ENCODE measurements around the gene GALNT10.

The GALNT10 gene

GRCh38 chr5:154271466-154271865, 80.9 kb downstream of the GALNT10 start:
- Histone ChIP-seq H3K9me3 (replicated peaks in 1 of 11) (no peaks in the 10 kb centered on the region), H3K4me2 (peak overlapping the region in 7 of 11 experiments; percentile 0 to 40 (median 34); a peak in 12 of 22 replicates), H3K27me3 (no peaks in the 10 kb centered on the region), H3K4me1 (peaks cover 21 to 33% (median 23%) of the 10 kb centered on the region in 10 experiments), H3K4me3 (no peak overlapping the region), H3K9ac (no peak overlapping the region), H4K20me1 (peaks cover 0 to 4% (median 0%) of the 10 kb centered on the region in 11 experiments; a peak in 1 of 22 replicates), H3K36me3 (no peaks in the 10 kb centered on the region), H3K27ac (no peak overlapping the region)
- TF ChIP-seq Cebpa-rat (IDR thresholded peaks at IDR 0.05), result no peak

DNA sequence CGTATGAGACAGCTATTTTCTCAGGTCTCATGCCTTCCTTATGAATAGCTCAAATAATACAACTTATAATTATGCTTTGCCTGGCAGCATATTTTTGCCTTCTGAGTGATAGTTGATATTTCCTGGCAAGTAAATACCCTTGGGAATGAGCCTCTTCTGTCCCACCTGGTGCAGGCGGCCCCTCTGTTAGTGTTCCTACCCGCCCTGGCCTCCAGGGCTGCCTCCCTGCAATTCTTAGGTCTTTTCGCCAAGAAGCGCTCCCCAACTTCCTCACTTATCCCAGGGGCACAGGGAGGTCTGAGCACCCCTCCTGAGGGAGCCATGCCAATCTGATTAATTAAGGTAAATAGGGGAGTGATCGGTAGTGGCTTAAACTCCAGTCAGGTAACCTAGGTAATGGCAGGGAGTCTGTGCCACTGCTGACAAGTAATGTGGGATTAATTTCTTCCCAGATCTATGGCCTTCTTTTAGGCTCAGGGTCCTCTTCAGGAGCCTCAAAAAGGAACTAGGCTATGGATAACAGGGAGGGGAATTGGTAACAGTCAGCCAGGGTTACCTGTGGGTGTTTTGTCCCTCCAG, 81.5 kb downstream of the GALNT10 start:
- H4K20me1 ChIP-seq, result peaks cover 0 to 4% (median 0%) of the 10 kb centered on the region in 11 experiments; a peak in 1 of 22 replicates
- H3K27me3 ChIP-seq, result no peaks in the 10 kb centered on the region
- H3K27ac ChIP-seq, result no peak overlapping the region
- no peak overlapping the region for H3K9ac ChIP-seq
- H3K4me3 ChIP-seq, result no peak overlapping the region
- no peaks in the 10 kb centered on the region for H3K9me3 ChIP-seq (replicated peaks in 1 of 11)
- peaks cover 21 to 33% (median 23%) of the 10 kb centered on the region in 10 experiments for H3K4me1 ChIP-seq
- no peak for TF ChIP-seq Cebpa-rat (IDR thresholded peaks at IDR 0.05)
- no peaks in the 10 kb centered on the region for H3K36me3 ChIP-seq
- H3K4me2 ChIP-seq, result peak overlapping the region; percentile 0 to 88 (median 36); a peak in 14 of 22 replicates

DNA sequence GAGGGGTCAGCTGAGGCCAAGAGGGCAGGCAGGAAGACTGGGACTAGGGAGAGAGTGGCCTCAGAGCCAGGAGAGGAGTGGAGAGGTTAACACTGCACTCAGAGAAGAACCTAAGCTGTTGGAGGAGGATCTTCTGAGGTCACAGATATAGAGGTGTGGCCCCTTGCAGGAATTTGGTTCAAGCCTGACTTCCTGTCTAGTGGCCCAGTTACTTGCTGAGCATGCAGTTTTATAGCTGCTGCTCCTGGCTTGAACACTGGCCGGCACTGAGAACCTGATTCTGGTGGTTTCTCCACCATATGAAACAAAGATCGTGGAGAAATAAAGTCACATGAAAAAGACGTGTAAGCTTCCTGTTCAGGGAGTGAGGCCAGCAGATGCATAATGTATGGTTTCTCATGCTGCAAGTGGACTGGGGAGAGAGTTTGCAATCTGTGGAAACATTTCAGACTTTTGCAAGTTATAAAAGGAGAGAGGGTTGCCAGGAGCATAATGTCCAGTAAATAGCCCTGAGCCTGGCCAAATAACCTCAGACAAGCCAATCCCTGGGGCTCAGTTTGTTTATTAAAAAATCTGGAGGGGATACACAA, 82.6 kb downstream of the GALNT10 start:
- H3K4me2 ChIP-seq, result peak overlapping the region in 8 of 11 experiments; percentile 8 to 88 (median 35); a peak in 11 of 22 replicates
- peak overlapping the region in 2 of 11 experiments; percentile 22 to 23; a peak in 1 of 22 replicates for H3K27ac ChIP-seq

DNA sequence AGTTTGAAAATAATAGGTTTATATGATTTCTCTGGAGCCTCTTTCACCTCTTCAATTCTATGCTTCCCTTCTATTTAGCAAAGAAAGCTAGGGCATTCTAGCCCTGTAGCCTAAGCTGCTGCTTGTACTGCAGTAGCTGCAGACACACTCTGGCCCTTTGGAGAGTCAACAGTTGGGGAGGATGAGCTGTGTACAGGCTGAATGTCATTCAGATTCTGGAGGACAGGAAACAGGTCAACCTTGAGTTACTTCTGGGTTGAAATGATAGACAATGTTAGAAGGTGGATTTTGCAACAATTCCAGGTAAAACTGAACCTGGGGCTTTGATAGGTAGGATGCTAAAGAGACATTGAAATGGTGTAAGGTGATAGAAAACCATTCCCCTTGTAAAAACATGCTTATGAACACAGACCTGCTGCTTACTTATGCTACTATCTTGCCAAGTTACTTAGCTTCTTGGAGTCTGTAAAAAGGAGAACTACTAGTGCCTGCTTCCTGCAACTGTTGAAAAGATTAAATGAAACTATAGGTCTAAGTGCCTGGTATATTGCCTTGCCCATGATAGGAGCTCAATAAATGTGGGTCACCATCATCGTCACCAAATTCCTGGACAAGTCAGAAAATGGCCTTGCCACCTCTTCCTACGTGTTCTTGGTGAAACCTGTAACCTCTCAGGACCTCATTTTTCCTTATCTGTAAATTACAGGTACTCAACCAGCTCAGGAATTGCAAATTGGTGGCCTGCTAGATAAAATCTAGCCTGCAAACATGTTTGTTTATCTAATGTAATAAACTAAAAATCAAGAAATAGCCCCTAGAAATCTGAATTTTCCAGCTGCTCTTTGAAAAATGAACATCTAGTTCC, 83.7 kb downstream of the GALNT10 start:
- TF ChIP-seq Cebpa-rat (IDR thresholded peaks at IDR 0.05), result no peak
- H3K4me1 ChIP-seq, result peaks cover 21 to 33% (median 23%) of the 10 kb centered on the region in 10 experiments
- H3K9me3 ChIP-seq (replicated peaks in 1 of 11), result no peaks in the 10 kb centered on the region
- H3K36me3 ChIP-seq, result no peaks in the 10 kb centered on the region
- no peak overlapping the region for H3K27ac ChIP-seq
- H3K27me3 ChIP-seq, result no peaks in the 10 kb centered on the region
- H3K4me3 ChIP-seq, result no peak overlapping the region
- H3K9ac ChIP-seq, result no peak overlapping the region
- 0 out of 22 replicates have a peak, but pooled peaks cover 0 to 5% (median 0%) of the 10 kb centered on the region in 11 experiments for H4K20me1 ChIP-seq
- peak overlapping the region in 3 of 11 experiments; percentile 60 to 88 (median 77); a peak in 5 of 22 replicates for H3K4me2 ChIP-seq

More for the DNA sequence above, 82.6 kb downstream of the GALNT10 start:
- H3K4me1 ChIP-seq, result peaks cover 21 to 33% (median 23%) of the 10 kb centered on the region in 10 experiments
- H4K20me1 ChIP-seq, result 0 out of 22 replicates have a peak, but pooled peaks cover 0 to 5% (median 0%) of the 10 kb centered on the region in 11 experiments
- TF ChIP-seq Cebpa-rat (IDR thresholded peaks at IDR 0.05), result no peak
- H3K27me3 ChIP-seq, result no peaks in the 10 kb centered on the region
- H3K4me3 ChIP-seq, result no peak overlapping the region
- H3K9me3 ChIP-seq (replicated peaks in 1 of 11), result no peaks in the 10 kb centered on the region
- H3K36me3 ChIP-seq, result no peaks in the 10 kb centered on the region
- H3K9ac ChIP-seq, result no peak overlapping the region; a peak in 1 of 22 replicates

DNA sequence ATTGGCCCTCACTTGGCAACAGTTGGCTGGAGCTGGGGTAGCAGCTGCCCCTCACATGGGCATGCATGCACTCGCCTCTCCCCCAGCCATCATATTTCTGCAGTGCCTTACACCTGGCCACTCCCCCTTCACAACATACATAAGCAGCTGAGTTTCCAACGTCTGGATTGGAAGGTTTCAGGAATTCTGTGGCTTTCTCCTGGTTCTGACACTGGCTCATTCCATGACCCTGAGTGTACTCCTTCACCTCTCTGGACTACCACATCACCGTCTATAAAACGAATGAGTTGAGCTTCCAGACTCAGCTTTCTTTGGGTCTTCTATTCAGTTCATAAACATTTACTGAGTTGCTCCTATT, 84.3 kb downstream of the GALNT10 start:
- Histone ChIP-seq H3K9me3 (replicated peaks in 1 of 11) (no peaks in the 10 kb centered on the region), H3K4me2 (peak overlapping the region in 1 of 11 experiments; percentile 77; a peak in 1 of 22 replicates), H4K20me1 (0 out of 22 replicates have a peak, but pooled peaks cover 0 to 5% (median 0%) of the 10 kb centered on the region in 11 experiments), H3K36me3 (no peaks in the 10 kb centered on the region), H3K27ac (no peak overlapping the region), H3K4me3 (no peak overlapping the region), H3K4me1 (peaks cover 21 to 33% (median 23%) of the 10 kb centered on the region in 10 experiments), H3K9ac (no peak overlapping the region), H3K27me3 (no peaks in the 10 kb centered on the region)
- no peak for TF ChIP-seq Cebpa-rat (IDR thresholded peaks at IDR 0.05)

- no peak overlapping the region for H3K9ac ChIP-seq
- no peak overlapping the region for H3K27ac ChIP-seq
- no peaks in the 10 kb centered on the region for H3K36me3 ChIP-seq
- peaks cover 21 to 33% (median 23%) of the 10 kb centered on the region in 10 experiments for H3K4me1 ChIP-seq
- 0 out of 22 replicates have a peak, but pooled peaks cover 0 to 5% (median 0%) of the 10 kb centered on the region in 11 experiments for H4K20me1 ChIP-seq
- no peak overlapping the region for H3K4me3 ChIP-seq
- no peaks in the 10 kb centered on the region for H3K27me3 ChIP-seq
- TF ChIP-seq Cebpa-rat (IDR thresholded peaks at IDR 0.05), result no peak
- no peak overlapping the region for H3K4me2 ChIP-seq
- H3K9me3 ChIP-seq (replicated peaks in 1 of 11), result no peaks in the 10 kb centered on the region
These were observed 85.0 kb downstream of the GALNT10 start for GRCh38 chr5:154275566-154275965.

- no peak overlapping the region for H3K9ac ChIP-seq
- no peaks in the 10 kb centered on the region for H3K36me3 ChIP-seq
- no peaks in the 10 kb centered on the region for H3K27me3 ChIP-seq
- no peak overlapping the region for H3K4me2 ChIP-seq
- H3K9me3 ChIP-seq (replicated peaks in 1 of 11), result no peaks in the 10 kb centered on the region
- no peak overlapping the region for H3K4me3 ChIP-seq
- TF ChIP-seq Cebpa-rat (IDR thresholded peaks at IDR 0.05), result no peak
- H3K4me1 ChIP-seq, result peaks cover 14 to 33% (median 18%) of the 10 kb centered on the region in 10 experiments
- H3K27ac ChIP-seq, result no peak overlapping the region
- 0 out of 22 replicates have a peak, but pooled peaks cover 0 to 5% (median 0%) of the 10 kb centered on the region in 11 experiments for H4K20me1 ChIP-seq
These were observed 85.9 kb downstream of the GALNT10 start for GRCh38 chr5:154276261-154276972.

- no peak overlapping the region for H3K4me2 ChIP-seq
- H3K36me3 ChIP-seq, result no peaks in the 10 kb centered on the region
- H3K9ac ChIP-seq, result no peak overlapping the region
These were observed 86.4 kb downstream of the GALNT10 start for GRCh38 chr5:154276973-154277331.

More at GRCh38 chr5:154276973-154277331, 86.4 kb downstream of the GALNT10 start:
- H3K27me3 ChIP-seq, result no peaks in the 10 kb centered on the region
- 0 out of 22 replicates have a peak, but pooled peaks cover 0 to 5% (median 0%) of the 10 kb centered on the region in 11 experiments for H4K20me1 ChIP-seq
- TF ChIP-seq Cebpa-rat (IDR thresholded peaks at IDR 0.05), result no peak
- no peak overlapping the region for H3K27ac ChIP-seq
- H3K9me3 ChIP-seq (replicated peaks in 1 of 11), result no peaks in the 10 kb centered on the region
- H3K4me3 ChIP-seq, result no peak overlapping the region
- peaks cover 9 to 28% (median 12%) of the 10 kb centered on the region in 10 experiments for H3K4me1 ChIP-seq
